Lung (tissue), 12 donors: ENCODE data around the gene UNC80. TPM values are rescaled to one million over a fixed set of nuclear protein-coding genes. Genes with fewer than 3 reads are reported as not detected.

Source experiments
- ATAC-seq: fragments of 200-7000 bp; cut with Tn5 transposase; one replicate; pipeline ENCODE4 v1.9.1; 2020; ENCODE audit warnings: moderate number of reproducible peaks; ENCODE audit not compliant: insufficient read depth, low FRiP score
- DNase-seq, 3 donors: peaks; one replicate each; pipeline ENCODE4 v3.0.0-alpha.2; 2013 to 2017
- H3K27ac ChIP-seq, 2 donors: one replicate each; pipeline ENCODE4 v1.5.1; 2013; ENCODE audit warnings: mild to moderate bottlenecking in 2 of 2, moderate library complexity in 2 of 2, control low read depth in 1 of 2, inconsistent platforms in 1 of 2, low read depth in 1 of 2, low read length in 1 of 2
- H3K27me3 ChIP-seq, 3 donors: one replicate each; pipeline ENCODE4 v1.5.1; 2013; ENCODE audit warnings: low read length in 2 of 3; ENCODE audit not compliant: control insufficient read depth in 3 of 3, insufficient read depth in 3 of 3
- H3K36me3 ChIP-seq, 4 donors: one replicate each; pipeline ENCODE4 v1.5.1; 2013; ENCODE audit warnings: low read length in 4 of 4, mild to moderate bottlenecking in 1 of 4, moderate library complexity in 1 of 4; ENCODE audit not compliant: control insufficient read depth in 4 of 4, insufficient read depth in 4 of 4
- H3K4me1 ChIP-seq, 5 donors: one replicate each; pipeline ENCODE4 v1.5.1; 2013; ENCODE audit warnings: low read length in 5 of 5, mild to moderate bottlenecking in 2 of 5, moderate library complexity in 1 of 5; ENCODE audit not compliant: control insufficient read depth in 5 of 5, insufficient read depth in 5 of 5
- H3K4me3 ChIP-seq: one replicate; pipeline ENCODE4 v1.5.1; 2013; ENCODE audit warnings: mild to moderate bottlenecking, control low read depth, moderate library complexity
- H3K9ac ChIP-seq, 2 donors: one replicate each; pipeline ENCODE4 v1.5.1; 2013; ENCODE audit warnings: low read length in 2 of 2, control low read depth in 1 of 2; ENCODE audit not compliant: insufficient read depth in 1 of 2
- H3K9me3 ChIP-seq, 4 donors: one replicate each; pipeline ENCODE4 v1.5.1; 2013; ENCODE audit warnings: low read length in 3 of 4, mild to moderate bottlenecking in 1 of 4, moderate library complexity in 1 of 4; ENCODE audit not compliant: control insufficient read depth in 4 of 4, insufficient read depth in 3 of 4
- CTCF ChIP-seq: IDR thresholded peaks from 2 replicates; pipeline ENCODE4 v1.5.1; 2012; ENCODE audit warnings: mild to moderate bottlenecking; ENCODE audit errors: control extremely low read depth, extremely low read depth
- WGBS, 2 donors: extraction: QIAGEN DNeasy Blood & Tissue Kit; methylation state at CpG; one replicate each; pipeline ENCODE4 v1.1.7; 2013; 5-methylcytosine and 5-hydroxymethylcytosine counted together
- polyA plus RNA-seq, 2 donors: library from polyadenylated mRNA; stranded (reverse); fragments of 200-250 nt; gene quantifications; one replicate each; pipeline ENCODE4 v1.2.1, GENCODE V29; 2013
- total RNA-seq, 2 donors: library from RNA; depleted of rRNA in 1 of 2; stranded (reverse); fragments of >200 nt in 1 of 2; gene quantifications; one replicate each; pipeline ENCODE4 v1.2.1, GENCODE V29; 2014 to 2021
- donor health status: control.
- donor health status: control.
- donor health status: Bipolar disorder and iron deficiency.
- donor health status: healthy.
- donor health status: DM: yes; HTN: yes; CAD: no.

Gene UNC80
- total and polyA plus RNA-seq, 4 donors = under 0.01 to 2.2 (median 0.03) TPM

- Histone ChIP-seq H3K27ac (no peak overlapping the region), H3K4me3 (no peak overlapping the region), H3K27me3 (peaks cover 0 to 5% (median 0%) of the 10 kb centered on the region in 3 donors), H3K36me3 (no peaks in the 10 kb centered on the region), H3K9ac (no peak overlapping the region), H3K9me3 (no peaks in the 10 kb centered on the region), H3K4me1 (peaks cover 0 to 7% (median 3%) of the 10 kb centered on the region in 5 donors)
- 62 to 70% methylated on average over 2 of the region's 2 CpGs for WGBS, 2 donors
- no peak for TF ChIP-seq CTCF
- no peak for DNase-seq
- ATAC-seq = no peak
Observed at GRCh38 chr2:209767316-209767715, 4.3 kb upstream of the UNC80 start.

GRCh38 chr2:209768557-209768956, 3.1 kb upstream of the UNC80 start:
- no peak overlapping the region for H3K9ac ChIP-seq

GRCh38 chr2:209772290-209772685, 656 bp downstream of the UNC80 start:
- H3K4me1 ChIP-seq = peaks cover 0 to 7% (median 3%) of the 10 kb centered on the region in 5 donors
- TF ChIP-seq CTCF = no peak
- H3K9me3 ChIP-seq = peaks cover 0 to 2% (median 0%) of the 10 kb centered on the region in 4 donors
- no peak overlapping the region for H3K9ac ChIP-seq
- H3K36me3 ChIP-seq = no peaks in the 10 kb centered on the region
- WGBS, 2 donors = 14 to 17% methylated on average over 8 of the region's 8 CpGs
- H3K4me3 ChIP-seq = no peak overlapping the region
- DNase-seq (no peak), ATAC-seq (no peak)
- H3K27me3 ChIP-seq = peaks cover 0 to 11% (median 5%) of the 10 kb centered on the region in 3 donors
- no peak overlapping the region for H3K27ac ChIP-seq

More at GRCh38 chr2:209768557-209768956, 3.1 kb upstream of the UNC80 start:
- ATAC-seq (no peak), DNase-seq (no peak)
- Histone ChIP-seq H3K36me3 (no peaks in the 10 kb centered on the region), H3K27me3 (peaks cover 0 to 6% (median 5%) of the 10 kb centered on the region in 3 donors), H3K4me3 (no peak overlapping the region), H3K9me3 (no peaks in the 10 kb centered on the region), H3K27ac (no peak overlapping the region), H3K4me1 (peaks cover 0 to 7% (median 3%) of the 10 kb centered on the region in 5 donors)
- TF ChIP-seq CTCF = no peak

GRCh38 chr2:209773377-209773776, 1.7 kb downstream of the UNC80 start:
- Histone ChIP-seq H3K9ac (no peak overlapping the region), H3K27me3 (peaks cover 0 to 11% (median 5%) of the 10 kb centered on the region in 3 donors), H3K4me3 (no peak overlapping the region), H3K4me1 (peaks cover 0 to 7% (median 3%) of the 10 kb centered on the region in 5 donors), H3K36me3 (no peaks in the 10 kb centered on the region), H3K9me3 (peaks cover 0 to 4% (median 0%) of the 10 kb centered on the region in 4 donors), H3K27ac (no peak overlapping the region)
- ATAC-seq (no peak), DNase-seq (no peak)
- TF ChIP-seq CTCF = no peak
- 16 to 17% methylated on average over 3 of the region's 3 CpGs for WGBS, 2 donors
